ENCODE measurements around the gene INTS14. TPM values are rescaled to one million over a fixed set of nuclear protein-coding genes. Genes with fewer than 3 reads are reported as not detected.

INTS14 gene
- total and polyA plus RNA-seq, 2 donors = 29.5 to 31.8 TPM

DNA sequence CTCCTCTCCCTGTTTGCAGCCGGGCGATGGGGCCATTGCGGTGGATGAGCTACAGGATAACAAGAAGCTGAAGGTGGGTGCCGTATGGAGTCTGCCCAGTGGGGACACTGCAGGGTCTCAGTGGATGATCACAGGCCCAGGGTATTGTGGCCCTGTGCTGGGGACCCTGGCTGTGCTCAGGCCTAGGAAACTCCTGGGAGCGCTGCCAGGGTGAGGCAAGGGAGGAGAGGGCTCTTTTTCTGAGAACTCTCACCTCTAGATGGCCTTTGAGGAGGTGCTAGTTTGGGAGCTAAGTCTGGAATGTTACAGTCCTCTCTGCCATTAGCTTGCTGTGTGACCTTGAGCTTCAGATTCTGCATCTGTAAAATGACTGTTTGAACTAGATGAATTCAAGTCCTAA is 27.2 kb upstream of the INTS14 start:
- Histone ChIP-seq H3K4me1 (ENCODE audit: control insufficient read depth in 2 of 2, insufficient read depth in 2 of 2, low read length in 2 of 2) (no peaks in the 10 kb centered on the region), H3K9me3 (ENCODE audit: control insufficient read depth in 2 of 2, insufficient read depth in 1 of 2, low read length in 1 of 2) (no peaks in the 10 kb centered on the region), H3K27ac (ENCODE audit: low read depth in 1 of 2, low read length in 1 of 2) (no peak overlapping the region), H3K27me3 (ENCODE audit: control insufficient read depth in 2 of 2, insufficient read depth in 1 of 2, low read length in 1 of 2) (no peaks in the 10 kb centered on the region), H3K36me3 (ENCODE audit: control insufficient read depth in 2 of 2, insufficient read depth in 2 of 2, low read length in 1 of 2) (no peaks in the 10 kb centered on the region), H3K4me3 (ENCODE audit: low read length in 2 of 2) (no peak overlapping the region)
- 97% methylated on average over 5 of the region's 5 CpGs for WGBS
- no peak for DNase-seq (ENCODE audit: low read depth in 6 of 9, low spot score in 9 of 9)

DNA sequence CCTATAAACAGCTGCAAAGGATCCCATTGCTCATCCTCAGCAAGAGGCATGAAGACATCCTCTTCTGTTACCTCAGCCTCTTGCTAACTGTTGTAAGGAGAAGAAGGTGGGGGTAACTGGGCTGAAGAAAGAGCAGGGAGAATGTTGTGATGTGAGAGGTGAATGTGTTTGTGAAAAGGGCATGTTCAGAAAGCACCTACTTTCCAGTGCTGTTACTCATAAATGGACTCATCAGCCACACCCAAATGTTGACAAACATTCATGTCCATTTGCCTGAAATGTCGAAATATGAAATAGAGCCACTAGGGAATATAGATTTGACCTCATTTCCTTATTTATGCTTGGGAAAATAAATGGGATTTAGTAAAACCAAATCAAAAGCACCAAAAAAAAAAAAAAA is 23.4 kb upstream of the INTS14 start:
- Histone ChIP-seq H3K27ac (ENCODE audit: low read depth in 1 of 2, low read length in 1 of 2) (no peak overlapping the region), H3K27me3 (ENCODE audit: control insufficient read depth in 2 of 2, insufficient read depth in 1 of 2, low read length in 1 of 2) (no peaks in the 10 kb centered on the region), H3K9me3 (ENCODE audit: control insufficient read depth in 2 of 2, insufficient read depth in 1 of 2, low read length in 1 of 2) (no peaks in the 10 kb centered on the region), H3K4me3 (ENCODE audit: low read length in 2 of 2) (no peak overlapping the region), H3K4me1 (ENCODE audit: control insufficient read depth in 2 of 2, insufficient read depth in 2 of 2, low read length in 2 of 2) (no peaks in the 10 kb centered on the region), H3K36me3 (ENCODE audit: control insufficient read depth in 2 of 2, insufficient read depth in 2 of 2, low read length in 1 of 2) (no peaks in the 10 kb centered on the region)
- DNase-seq (ENCODE audit: low read depth in 6 of 9, low spot score in 9 of 9) = no peak
- 100% methylated on average over 1 of the region's 1 CpG for WGBS

DNA sequence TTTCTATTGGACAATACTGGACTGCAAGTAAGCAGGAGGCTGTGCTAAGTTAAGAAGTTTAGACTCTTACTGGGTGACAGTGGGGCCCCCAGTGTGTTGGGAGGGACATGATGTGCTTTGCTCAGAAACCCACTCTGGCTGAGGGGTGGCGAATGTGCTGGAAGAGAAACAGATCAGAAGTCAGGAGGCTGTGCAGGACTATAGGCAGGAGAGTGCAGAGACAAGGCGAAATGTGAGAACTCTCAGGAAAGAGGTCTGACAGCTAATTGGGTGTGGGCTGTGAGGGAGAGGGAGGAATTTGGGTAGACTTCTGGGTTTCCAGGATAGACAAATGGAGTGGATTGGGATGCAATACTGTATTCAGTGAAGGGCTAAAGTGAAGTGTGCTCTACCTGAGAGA is 22.8 kb upstream of the INTS14 start:
- Histone ChIP-seq H3K4me3 (ENCODE audit: low read length in 2 of 2) (no peak overlapping the region), H3K4me1 (ENCODE audit: control insufficient read depth in 2 of 2, insufficient read depth in 2 of 2, low read length in 2 of 2) (no peaks in the 10 kb centered on the region), H3K36me3 (ENCODE audit: control insufficient read depth in 2 of 2, insufficient read depth in 2 of 2, low read length in 1 of 2) (no peaks in the 10 kb centered on the region), H3K27me3 (ENCODE audit: control insufficient read depth in 2 of 2, insufficient read depth in 1 of 2, low read length in 1 of 2) (no peaks in the 10 kb centered on the region), H3K27ac (ENCODE audit: low read depth in 1 of 2, low read length in 1 of 2) (no peak overlapping the region), H3K9me3 (ENCODE audit: control insufficient read depth in 2 of 2, insufficient read depth in 1 of 2, low read length in 1 of 2) (no peaks in the 10 kb centered on the region)
- WGBS = 93% methylated on average over 2 of the region's 2 CpGs
- no peak for DNase-seq (ENCODE audit: low read depth in 6 of 9, low spot score in 9 of 9)

DNA sequence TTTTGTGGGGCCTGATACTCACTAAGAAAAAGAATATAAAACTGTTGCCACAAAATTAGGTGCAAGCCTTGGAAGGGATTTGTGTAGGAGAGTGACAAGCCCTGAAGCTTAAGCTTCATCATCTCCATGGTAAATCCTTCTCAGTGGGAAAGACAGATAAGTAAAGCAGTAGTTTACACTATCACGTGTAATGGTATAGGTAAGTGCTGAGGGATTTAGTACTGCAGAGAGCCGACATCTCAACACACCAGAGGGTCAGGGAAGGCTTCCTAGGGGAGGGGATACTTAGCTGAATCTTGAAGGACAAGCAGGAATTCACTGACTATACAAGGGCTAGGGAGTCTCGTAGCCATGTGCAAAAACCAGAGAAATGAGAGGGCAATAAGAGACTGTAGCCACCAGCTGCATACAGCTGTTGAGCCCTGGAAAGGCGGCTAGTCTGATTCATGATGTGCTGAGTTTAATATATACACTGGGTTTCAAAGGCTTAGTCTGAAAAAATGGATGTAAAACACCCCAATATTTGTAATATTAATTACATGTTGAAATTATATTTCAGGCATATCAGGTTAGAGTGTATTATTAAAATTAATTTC is 21.9 kb upstream of the INTS14 start:
- no peaks in the 10 kb centered on the region for H3K36me3 ChIP-seq (ENCODE audit: control insufficient read depth in 2 of 2, insufficient read depth in 2 of 2, low read length in 1 of 2)
- H3K27ac ChIP-seq (ENCODE audit: low read depth in 1 of 2, low read length in 1 of 2) = no peak overlapping the region
- H3K27me3 ChIP-seq (ENCODE audit: control insufficient read depth in 2 of 2, insufficient read depth in 1 of 2, low read length in 1 of 2) = no peaks in the 10 kb centered on the region
- no peak overlapping the region for H3K4me3 ChIP-seq (ENCODE audit: low read length in 2 of 2)
- DNase-seq (ENCODE audit: low read depth in 6 of 9, low spot score in 9 of 9) = no peak
- no peaks in the 10 kb centered on the region for H3K9me3 ChIP-seq (ENCODE audit: control insufficient read depth in 2 of 2, insufficient read depth in 1 of 2, low read length in 1 of 2)
- H3K4me1 ChIP-seq (ENCODE audit: control insufficient read depth in 2 of 2, insufficient read depth in 2 of 2, low read length in 2 of 2) = no peaks in the 10 kb centered on the region
- 95% methylated on average over 4 of the region's 4 CpGs for WGBS

DNA sequence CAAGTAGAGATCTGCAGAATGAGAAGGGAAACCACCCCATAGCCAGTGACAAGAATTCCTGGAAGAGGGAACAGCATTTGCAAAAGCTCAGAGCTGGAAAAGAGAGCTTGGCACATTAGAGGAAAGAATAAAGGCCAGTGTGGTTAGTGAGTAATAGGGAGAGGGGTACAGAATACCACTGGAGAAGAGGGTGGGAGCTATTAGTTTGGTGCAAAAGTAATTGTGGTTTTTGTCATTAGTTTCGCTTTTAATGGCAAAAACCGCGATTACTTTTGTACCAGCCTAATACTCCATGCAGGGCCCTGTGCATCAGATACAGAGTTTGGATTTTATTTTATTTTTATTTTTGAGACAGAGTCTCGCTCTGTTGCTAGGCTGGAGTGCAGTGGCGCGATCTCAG is 20.6 kb upstream of the INTS14 start:
- no peak overlapping the region for H3K4me3 ChIP-seq (ENCODE audit: low read length in 2 of 2)
- no peak for DNase-seq (ENCODE audit: low read depth in 6 of 9, low spot score in 9 of 9)
- no peaks in the 10 kb centered on the region for H3K27me3 ChIP-seq (ENCODE audit: control insufficient read depth in 2 of 2, insufficient read depth in 1 of 2, low read length in 1 of 2)
- H3K27ac ChIP-seq (ENCODE audit: low read depth in 1 of 2, low read length in 1 of 2) = no peak overlapping the region
- WGBS = 98% methylated on average over 6 of the region's 6 CpGs
- H3K36me3 ChIP-seq (ENCODE audit: control insufficient read depth in 2 of 2, insufficient read depth in 2 of 2, low read length in 1 of 2) = no peaks in the 10 kb centered on the region
- no peaks in the 10 kb centered on the region for H3K4me1 ChIP-seq (ENCODE audit: control insufficient read depth in 2 of 2, insufficient read depth in 2 of 2, low read length in 2 of 2)
- H3K9me3 ChIP-seq (ENCODE audit: control insufficient read depth in 2 of 2, insufficient read depth in 1 of 2, low read length in 1 of 2) = no peaks in the 10 kb centered on the region

DNA sequence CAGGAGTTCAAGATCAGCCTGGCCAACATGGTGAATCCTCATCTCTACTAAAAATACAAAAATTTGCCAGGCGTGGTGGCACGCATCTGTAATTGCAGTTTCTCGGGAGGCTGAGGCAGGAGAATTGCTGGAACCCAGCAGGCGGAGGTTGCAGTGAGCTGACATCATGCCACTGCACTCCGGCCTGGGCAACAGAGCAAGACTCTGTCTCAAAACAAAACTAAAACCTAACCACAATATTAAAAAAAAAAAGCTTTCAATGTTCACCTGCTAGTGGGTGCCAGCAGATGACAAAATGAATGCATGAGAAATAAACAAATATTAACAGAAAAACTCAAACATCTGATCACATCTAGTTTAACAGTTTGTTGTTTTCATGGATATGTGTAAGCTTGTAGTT is 19.8 kb upstream of the INTS14 start:
- H3K27ac ChIP-seq (ENCODE audit: low read depth in 1 of 2, low read length in 1 of 2) = no peak overlapping the region
- no peaks in the 10 kb centered on the region for H3K36me3 ChIP-seq (ENCODE audit: control insufficient read depth in 2 of 2, insufficient read depth in 2 of 2, low read length in 1 of 2)
- 98% methylated on average over 5 of the region's 5 CpGs for WGBS
- no peaks in the 10 kb centered on the region for H3K9me3 ChIP-seq (ENCODE audit: control insufficient read depth in 2 of 2, insufficient read depth in 1 of 2, low read length in 1 of 2)
- H3K4me1 ChIP-seq (ENCODE audit: control insufficient read depth in 2 of 2, insufficient read depth in 2 of 2, low read length in 2 of 2) = no peaks in the 10 kb centered on the region
- no peaks in the 10 kb centered on the region for H3K27me3 ChIP-seq (ENCODE audit: control insufficient read depth in 2 of 2, insufficient read depth in 1 of 2, low read length in 1 of 2)
- no peak for DNase-seq (ENCODE audit: low read depth in 6 of 9, low spot score in 9 of 9)
- no peak overlapping the region for H3K4me3 ChIP-seq (ENCODE audit: low read length in 2 of 2)

DNA sequence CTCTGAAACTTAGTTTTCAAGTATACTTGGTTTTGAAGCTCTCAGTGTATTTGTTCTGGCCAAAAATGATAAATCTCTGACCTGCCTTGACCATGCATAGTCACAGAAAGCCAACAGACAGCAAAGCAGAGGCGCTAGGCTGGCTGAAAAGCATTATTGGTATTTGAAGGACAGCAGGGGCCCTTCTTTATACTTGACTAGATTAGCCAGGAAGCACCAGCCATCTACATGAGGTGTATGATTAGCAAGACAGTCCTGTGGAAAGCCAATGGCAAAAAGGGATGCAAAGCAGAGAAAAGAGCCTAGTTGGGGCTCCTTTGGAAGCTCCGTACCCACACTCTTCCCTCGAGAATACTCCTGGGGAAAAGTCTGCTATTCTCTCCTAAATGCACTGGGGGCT is 18.6 kb upstream of the INTS14 start:
- H3K4me1 ChIP-seq (ENCODE audit: control insufficient read depth in 2 of 2, insufficient read depth in 2 of 2, low read length in 2 of 2) = no peaks in the 10 kb centered on the region
- WGBS = 99% methylated on average over 3 of the region's 3 CpGs

DNA sequence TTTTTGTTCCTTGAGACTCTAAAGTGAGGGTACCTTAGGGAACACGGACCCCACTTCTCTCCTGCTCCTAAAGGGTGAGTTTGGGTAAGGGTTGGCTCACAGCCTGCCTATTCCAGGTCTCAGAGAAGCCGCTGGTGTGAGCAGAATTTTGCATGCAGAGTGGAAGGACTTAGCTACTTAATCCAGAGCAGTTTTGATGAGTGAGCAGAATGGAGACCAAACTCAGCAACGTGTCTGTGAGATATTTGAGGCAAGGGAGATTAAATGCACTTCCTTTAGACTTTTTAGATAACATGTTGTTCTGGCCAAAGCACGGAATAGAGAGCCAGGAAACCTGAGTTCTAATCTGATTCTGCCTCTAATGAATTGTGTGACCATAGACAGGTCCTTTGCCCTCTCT is 15.9 kb upstream of the INTS14 start:
- H3K9me3 ChIP-seq (ENCODE audit: control insufficient read depth in 2 of 2, insufficient read depth in 1 of 2, low read length in 1 of 2) = no peaks in the 10 kb centered on the region
- H3K4me3 ChIP-seq (ENCODE audit: low read length in 2 of 2) = no peak overlapping the region
- WGBS = 91% methylated on average over 4 of the region's 4 CpGs
- no peaks in the 10 kb centered on the region for H3K27me3 ChIP-seq (ENCODE audit: control insufficient read depth in 2 of 2, insufficient read depth in 1 of 2, low read length in 1 of 2)
- H3K4me1 ChIP-seq (ENCODE audit: control insufficient read depth in 2 of 2, insufficient read depth in 2 of 2, low read length in 2 of 2) = no peaks in the 10 kb centered on the region
- DNase-seq (ENCODE audit: low read depth in 6 of 9, low spot score in 9 of 9) = no peak
- no peaks in the 10 kb centered on the region for H3K36me3 ChIP-seq (ENCODE audit: control insufficient read depth in 2 of 2, insufficient read depth in 2 of 2, low read length in 1 of 2)
- no peak overlapping the region for H3K27ac ChIP-seq (ENCODE audit: low read depth in 1 of 2, low read length in 1 of 2)

More for the DNA sequence above, 18.6 kb upstream of the INTS14 start:
- Histone ChIP-seq H3K27me3 (ENCODE audit: control insufficient read depth in 2 of 2, insufficient read depth in 1 of 2, low read length in 1 of 2) (no peaks in the 10 kb centered on the region), H3K9me3 (ENCODE audit: control insufficient read depth in 2 of 2, insufficient read depth in 1 of 2, low read length in 1 of 2) (no peaks in the 10 kb centered on the region), H3K4me3 (ENCODE audit: low read length in 2 of 2) (no peak overlapping the region), H3K36me3 (ENCODE audit: control insufficient read depth in 2 of 2, insufficient read depth in 2 of 2, low read length in 1 of 2) (no peaks in the 10 kb centered on the region), H3K27ac (ENCODE audit: low read depth in 1 of 2, low read length in 1 of 2) (no peak overlapping the region)
- no peak for DNase-seq (ENCODE audit: low read depth in 6 of 9, low spot score in 9 of 9)

DNA sequence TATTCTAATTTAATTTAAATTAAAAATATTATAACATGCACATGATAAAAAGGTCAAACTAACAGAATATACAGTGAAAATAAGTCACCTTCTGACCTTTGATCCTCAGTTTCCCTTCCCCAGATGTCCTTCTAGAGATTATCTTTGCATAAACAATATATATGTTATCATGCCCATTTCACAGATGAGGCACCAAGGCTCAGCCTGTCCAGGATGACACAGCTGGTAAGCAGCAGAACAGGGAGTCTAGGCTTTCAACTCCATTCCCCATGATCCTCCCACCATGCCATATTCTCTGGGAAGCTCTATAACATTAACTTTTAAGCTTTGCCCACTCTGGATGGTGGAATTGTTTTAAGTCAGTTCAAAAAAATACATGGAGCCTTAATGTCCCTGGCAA is 12.2 kb upstream of the INTS14 start:
- H3K27me3 ChIP-seq (ENCODE audit: control insufficient read depth in 2 of 2, insufficient read depth in 1 of 2, low read length in 1 of 2) = no peaks in the 10 kb centered on the region
- H3K36me3 ChIP-seq (ENCODE audit: control insufficient read depth in 2 of 2, insufficient read depth in 2 of 2, low read length in 1 of 2) = no peaks in the 10 kb centered on the region
- no peaks in the 10 kb centered on the region for H3K4me1 ChIP-seq (ENCODE audit: control insufficient read depth in 2 of 2, insufficient read depth in 2 of 2, low read length in 2 of 2)
- H3K9me3 ChIP-seq (ENCODE audit: control insufficient read depth in 2 of 2, insufficient read depth in 1 of 2, low read length in 1 of 2) = no peaks in the 10 kb centered on the region
- DNase-seq (ENCODE audit: low read depth in 6 of 9, low spot score in 9 of 9) = no peak
- H3K27ac ChIP-seq (ENCODE audit: low read depth in 1 of 2, low read length in 1 of 2) = no peak overlapping the region
- no peak overlapping the region for H3K4me3 ChIP-seq (ENCODE audit: low read length in 2 of 2)

DNA sequence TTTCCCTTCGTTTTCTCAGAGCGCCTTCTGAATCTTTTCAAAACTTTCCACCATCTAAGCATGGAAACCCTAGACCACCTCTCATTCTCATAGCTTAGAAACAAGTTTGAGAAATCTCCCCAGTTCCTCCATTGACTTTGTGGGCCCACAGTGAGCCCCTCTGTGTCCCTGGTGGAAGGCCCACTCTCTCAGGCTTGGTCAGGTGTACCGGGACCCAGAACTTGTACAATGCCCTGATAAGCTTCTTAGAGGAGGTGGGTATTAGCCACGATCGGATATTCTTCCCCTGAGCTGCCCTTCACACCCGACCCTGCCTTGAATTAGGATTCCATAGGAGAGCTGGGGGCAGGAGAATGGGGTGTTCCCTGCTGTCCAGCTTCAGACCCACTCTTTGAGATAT is 10.7 kb upstream of the INTS14 start, which contains the start of gene SLC24A1:
Gene SLC24A1 (plus strand): TSS at position 301 of the 400 bp plus-strand sequence. CDS start 2,143 bp downstream, outside the sequence.
- DNase-seq (ENCODE audit: low read depth in 6 of 9, low spot score in 9 of 9) = no peak
- no peak within 1 kb of the TSS for H3K4me3 ChIP-seq (ENCODE audit: low read length in 2 of 2)
- no peak within 1 kb of the TSS for H3K27ac ChIP-seq (ENCODE audit: low read depth in 1 of 2, low read length in 1 of 2)
- 99% methylated on average over 6 of the region's 6 CpGs for WGBS
- H3K27me3 ChIP-seq (ENCODE audit: control insufficient read depth in 2 of 2, insufficient read depth in 1 of 2, low read length in 1 of 2) = no peaks in the 10 kb centered on the region
- no peaks in the 10 kb centered on the region for H3K9me3 ChIP-seq (ENCODE audit: control insufficient read depth in 2 of 2, insufficient read depth in 1 of 2, low read length in 1 of 2)
- no peaks in the 10 kb centered on the region for H3K36me3 ChIP-seq (ENCODE audit: control insufficient read depth in 2 of 2, insufficient read depth in 2 of 2, low read length in 1 of 2)
- no peaks in the 10 kb centered on the region for H3K4me1 ChIP-seq (ENCODE audit: control insufficient read depth in 2 of 2, insufficient read depth in 2 of 2, low read length in 2 of 2)

Measured in thymus (tissue), 11 donors.